NCI-H2196 treated with DMSO at 0.1 percent for 48 hours (cell line): ENCODE data around the gene VSTM1.
"Not testable (repeated sequence)": the region's sequence is repeated elsewhere in the genome, so short reads cannot be mapped to it uniquely, and the experiment has no call there.

ENCODE experiments used
- DNase-seq: peaks from one replicate; lab custom pipeline; 2025; ENCODE audit not compliant: unreplicated experiment; lab: John Stamatoyannopoulos, UW

The VSTM1 gene

DNA sequence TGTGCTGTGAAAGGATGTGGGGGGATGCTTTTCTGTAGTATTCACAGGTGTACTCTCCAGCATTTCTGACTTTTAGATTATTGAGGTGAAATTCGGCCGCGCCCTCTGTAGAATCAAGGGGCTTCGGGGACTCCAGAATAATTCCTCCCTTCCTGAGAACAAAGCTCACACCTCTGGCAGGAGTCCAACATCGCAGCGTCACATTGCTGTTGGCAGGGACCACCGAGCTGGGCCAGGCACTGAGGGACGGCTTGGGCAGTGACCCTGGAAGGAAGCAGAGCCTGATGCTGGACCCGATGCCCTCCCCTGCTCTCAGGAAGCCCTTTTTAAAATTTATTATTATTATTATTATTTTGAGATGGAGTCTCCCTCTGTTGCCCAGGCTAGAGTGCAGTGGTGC is 11.2 kb upstream of the VSTM1 start:
- DNase-seq, result no peak

DNA sequence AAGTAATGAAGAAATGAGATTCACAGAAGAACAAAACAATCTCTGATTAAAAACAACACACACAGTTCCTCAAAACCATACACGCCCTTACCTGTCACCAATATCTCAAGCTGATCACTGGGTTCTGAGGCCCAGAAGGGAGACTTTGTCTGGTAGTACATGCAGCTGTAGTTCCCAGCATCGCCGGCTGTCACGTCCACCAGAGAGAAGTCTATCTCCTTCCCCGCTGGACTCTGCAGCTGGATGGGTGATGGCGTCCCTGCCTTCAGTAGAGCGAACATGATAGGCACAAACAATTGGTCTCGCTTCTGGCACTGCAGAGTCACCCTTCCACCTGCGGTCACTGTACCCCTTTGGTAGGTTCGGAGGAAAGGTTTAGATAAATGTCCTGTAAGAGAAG is 10.1 kb upstream of the VSTM1 start:
- no peak for DNase-seq

DNA sequence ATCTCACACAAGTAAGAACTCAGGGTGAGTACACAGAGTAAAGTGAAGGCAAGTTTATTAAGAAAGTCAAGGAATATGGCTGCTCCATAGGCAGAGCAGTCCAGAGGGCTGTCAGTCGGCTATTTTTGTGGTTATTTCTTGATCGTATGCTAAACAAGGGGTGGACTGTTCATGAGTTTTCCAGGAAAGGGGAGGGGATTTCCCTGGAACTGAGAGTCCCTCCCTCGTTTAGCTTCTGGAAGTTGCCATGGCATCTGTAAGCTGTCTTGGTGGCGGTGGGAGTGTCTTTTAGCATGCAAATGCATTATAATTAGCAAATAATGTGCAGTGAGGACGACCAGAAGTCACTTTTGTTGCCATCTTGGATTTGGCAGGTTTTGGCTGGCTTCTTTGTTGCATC is 5.8 kb upstream of the VSTM1 start:
- DNase-seq, result no peak

DNA sequence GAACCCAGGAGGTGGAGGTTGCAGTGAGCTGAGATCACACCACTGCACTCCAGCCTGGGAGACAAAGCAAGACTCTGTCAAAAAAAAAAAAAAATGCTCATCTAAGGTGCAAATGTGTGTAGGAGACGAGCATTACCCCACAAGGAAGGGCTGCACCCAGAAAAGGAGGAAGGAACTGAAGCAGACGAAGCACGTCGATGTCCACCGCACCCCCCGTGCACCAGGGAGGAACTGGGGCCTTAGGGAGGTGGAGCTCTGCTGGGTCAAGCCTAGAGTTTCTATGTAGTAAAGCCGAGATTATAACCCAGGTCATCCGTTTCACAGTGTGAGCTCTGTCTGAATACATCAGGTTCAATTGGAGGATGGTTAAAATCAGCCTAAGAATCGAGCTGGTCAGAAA is 1.1 kb downstream of the VSTM1 start:
- no peak for DNase-seq

DNA sequence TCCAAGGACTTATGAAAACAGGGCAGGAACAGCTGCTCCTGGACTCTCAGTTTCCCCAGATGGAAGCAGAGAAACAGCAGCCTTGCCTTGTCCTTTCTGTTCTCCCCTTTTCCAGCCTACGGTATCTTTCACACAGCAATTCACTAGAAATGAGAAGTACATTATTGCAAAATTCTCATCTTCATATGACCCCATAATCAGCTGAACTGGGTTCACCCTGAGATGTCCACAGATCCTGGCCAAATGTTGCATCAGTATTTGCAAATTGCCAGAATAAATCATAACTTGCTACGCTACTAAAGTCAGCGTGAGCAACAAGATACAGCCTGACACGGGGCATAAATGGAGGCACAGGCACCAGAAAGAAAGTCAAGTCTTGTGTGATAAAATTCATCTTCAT is 16.1 kb downstream of the VSTM1 start:
- no peak for DNase-seq

DNA sequence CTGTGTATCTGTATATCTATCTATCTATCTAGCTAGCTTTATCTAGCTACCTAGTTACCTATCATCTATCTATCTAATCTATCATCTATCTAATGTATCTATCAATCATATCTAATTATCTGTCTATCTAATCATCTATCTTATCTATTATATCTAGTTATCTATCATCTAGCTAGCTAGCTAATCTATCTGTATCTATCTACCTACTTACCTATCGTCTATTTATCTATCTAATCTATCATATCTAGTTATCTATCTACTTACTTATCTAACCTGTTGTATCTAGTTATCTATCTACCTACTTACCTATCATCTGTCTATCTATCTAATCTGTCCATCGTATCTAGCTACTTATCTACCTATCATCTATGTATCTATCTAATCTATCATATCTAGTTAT is 17.9 kb downstream of the VSTM1 start:
- no peak for DNase-seq

DNA sequence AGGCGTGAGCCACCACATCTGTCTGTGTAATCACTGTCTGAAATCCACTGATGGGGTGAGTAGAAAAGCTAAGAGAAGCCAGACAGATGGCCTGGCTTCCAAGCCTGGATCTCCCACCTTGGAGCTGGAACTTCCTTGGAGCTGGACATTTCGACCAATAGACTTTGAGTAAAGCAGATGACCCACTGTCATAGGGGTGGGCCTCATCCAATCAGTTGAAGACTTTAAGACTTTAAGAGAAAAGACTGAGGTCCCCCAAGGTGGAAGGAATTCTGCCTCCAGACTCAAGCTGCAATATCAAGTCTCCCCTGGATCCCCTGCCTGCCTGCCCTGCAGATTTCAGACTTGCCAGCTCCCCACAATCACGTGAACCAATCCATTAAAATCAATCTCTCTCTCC is 20.7 kb downstream of the VSTM1 start:
- DNase-seq, result no peak

DNA sequence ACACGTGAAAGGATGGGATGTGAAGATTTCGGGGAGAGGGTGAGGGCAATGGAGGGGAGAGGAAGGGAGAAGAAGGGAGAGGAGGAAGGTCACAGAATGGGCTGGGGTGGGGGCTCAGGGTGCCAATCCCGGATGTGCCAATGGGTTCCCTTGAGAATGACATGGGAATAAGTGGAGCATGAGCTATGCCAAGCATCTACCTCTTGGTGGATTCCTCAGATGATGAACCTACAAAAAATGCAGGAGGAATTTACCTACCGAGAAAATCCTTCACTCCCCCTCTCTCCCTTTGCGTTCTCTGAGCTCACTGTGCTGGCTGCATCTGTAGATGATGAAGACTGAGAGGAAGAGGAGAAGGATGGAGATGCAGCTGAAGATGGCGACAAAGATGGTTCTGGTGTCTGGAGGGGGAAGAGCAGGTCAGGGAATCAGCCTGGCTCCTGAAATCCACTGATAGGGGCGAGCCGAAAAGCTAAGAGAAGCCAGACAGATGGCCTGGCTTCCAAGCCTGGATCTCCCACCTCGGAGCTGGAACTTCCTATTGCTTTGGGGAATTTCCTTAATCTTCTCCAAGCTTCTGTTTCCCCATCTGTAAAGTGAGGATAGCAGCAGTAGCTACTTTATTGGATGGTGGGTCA is 21.6 kb downstream of the VSTM1 start:
- DNase-seq, result no peak

DNA sequence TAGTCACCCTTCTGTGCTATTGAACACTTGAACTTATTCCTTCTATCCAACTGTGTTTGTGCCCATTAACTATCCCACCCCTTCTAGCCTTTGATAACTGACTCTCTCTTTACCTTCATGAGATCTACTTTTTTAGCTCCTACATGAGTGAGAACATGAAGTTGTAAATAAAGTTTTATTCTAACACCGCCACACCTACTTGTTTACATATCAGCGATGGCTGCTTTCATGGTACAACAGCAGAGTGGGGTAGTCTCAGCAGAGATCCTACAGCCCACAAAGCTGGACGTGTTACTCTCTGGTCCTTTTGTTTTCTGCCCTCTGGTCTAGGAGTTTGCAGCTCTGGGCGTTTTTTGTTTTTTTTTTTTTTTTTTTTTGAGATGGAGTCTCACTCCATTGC is 23.7 kb downstream of the VSTM1 start:
- no peak for DNase-seq

DNA sequence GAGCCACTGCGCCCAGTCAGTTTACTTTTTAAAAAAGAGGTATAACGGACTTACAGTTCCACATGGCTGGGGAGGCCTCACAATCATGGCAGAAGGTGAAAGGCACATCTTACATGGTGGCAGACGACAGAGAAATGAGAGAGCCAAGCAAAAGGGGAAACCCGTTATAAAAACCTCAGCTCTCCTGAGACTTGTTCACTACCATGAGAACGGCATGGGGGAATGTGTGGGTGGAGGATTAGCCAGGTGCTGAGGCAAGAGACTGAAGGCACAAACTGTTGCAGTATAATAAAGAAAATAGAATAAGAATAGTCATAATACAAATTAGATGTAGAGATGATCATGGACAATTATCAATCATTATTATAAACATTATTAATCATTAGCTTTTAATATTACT is 27.2 kb downstream of the VSTM1 start:
- DNase-seq, result not testable (repeated sequence)

DNA sequence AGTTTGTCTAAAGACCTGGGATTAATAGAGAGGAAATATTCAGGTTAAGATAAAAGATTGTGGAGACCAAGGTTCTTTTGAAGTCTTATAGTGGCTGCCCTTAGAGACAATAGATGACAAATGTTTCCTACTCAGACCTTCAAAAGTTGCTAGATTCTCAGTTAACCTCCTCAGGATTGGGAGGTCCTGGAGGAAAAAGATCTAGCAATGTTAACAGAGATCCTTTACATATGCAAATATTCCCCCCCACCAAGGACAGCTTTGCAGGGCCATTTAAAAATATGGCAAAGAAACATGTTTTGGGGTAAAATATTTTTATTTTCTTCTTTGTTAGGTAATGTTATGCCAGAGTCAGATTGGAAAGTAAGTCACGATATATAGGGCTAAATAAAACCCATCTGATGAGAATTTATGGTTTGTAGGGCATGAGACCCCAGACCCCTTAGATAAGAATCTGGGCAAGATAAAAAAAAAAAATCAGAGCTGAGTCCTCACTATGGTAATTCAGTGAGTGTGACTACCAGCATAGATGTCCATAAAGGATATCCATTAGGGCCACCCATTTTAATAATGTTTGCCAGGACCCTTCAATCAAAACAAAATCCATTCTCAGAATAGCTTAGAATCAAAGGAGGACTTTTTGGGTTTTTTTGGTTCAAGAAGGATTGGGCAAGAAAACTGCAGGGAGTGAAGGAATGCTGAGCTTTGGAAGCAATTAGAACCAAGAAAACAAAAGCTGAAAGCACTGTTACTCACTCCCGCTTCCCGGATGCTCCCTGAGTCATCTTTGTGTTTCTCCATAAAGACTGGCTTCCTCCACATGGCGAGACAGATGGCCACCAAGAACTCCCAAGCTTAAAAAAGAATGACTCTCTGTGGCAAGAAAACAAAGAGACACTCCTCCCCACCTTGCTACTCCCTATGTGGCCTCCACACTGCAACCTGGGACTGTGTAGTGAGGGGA is 28.2 kb downstream of the VSTM1 start:
- no peak for DNase-seq

DNA sequence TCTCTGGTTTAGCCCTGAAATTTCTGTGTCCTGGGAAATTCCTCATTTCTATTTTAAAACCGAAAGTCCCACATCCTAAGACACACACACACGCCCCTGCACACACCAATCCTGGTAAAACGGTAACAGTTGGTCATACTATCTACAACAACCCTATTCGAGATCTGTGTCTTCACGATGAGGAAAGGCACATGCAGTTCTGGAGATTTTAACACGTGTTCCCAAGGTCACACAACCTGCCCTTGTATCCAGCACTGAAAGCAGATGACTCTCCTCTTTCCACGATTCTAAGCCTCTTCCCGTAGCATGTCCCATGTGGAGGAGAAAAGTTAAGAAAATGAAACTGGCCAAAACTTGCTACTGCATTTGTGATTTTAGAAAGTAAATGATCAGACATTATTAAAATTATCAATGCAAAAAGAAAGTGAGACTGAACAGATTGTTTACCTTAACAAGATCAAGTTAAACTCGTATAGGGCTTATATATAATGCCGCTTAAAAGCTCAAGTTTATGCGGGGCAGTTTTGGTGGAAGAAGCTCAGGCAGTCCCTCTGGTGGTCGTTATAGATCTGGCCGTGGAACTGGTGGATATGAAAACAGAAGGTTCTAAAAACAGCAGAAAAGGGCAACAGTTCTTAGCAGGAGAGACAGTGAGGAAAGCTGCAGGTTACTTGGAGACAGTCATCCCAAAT is 32.7 kb downstream of the VSTM1 start:
- no peak for DNase-seq

DNA sequence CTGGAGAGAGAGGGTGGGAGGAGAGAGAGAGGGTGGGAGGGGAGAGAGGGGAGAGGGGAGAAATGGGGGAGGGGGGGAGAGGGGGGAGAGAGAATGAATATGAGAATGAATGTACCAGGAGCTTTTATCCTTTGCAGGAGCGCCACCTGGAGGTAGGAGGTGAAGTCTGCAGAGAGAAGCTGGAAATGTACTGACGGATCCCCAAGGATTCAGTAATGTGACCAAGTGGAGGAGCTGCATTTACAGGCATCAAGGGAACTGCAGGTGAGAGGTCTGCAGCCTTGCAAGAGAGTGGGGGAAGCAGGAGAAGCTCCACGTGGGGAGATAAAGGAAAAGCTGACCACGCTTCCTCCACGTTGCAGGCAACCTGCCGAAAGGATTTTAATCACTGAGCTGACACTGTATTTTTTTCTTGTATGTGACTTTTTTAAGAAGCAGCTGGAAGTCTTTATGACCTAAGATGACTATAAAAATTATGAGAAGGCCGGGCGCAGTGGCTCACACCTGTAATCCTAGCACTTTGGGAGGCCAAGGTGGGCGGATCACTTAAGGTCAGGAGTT is 33.7 kb downstream of the VSTM1 start:
- DNase-seq, result no peak

DNA sequence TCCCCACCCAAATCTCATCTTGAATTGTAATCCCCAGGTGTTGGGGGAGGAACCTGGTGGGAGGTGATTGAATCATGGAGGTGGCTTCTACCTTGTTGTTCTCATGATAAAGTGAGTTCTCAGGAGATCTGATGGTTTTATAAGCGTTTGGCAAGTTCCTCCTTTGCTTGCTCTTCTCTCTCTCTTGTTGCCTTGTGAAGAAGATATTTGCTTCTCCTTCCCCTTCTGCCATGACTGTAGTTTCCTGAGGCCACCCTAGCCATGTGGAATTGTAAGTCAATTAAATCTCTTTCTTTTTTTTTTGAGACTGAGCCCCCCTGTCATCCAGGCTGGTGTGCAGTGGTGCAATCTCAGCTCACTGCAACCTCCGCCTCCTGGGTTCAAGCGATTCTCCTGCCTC is 34.4 kb downstream of the VSTM1 start:
- no peak for DNase-seq

DNA sequence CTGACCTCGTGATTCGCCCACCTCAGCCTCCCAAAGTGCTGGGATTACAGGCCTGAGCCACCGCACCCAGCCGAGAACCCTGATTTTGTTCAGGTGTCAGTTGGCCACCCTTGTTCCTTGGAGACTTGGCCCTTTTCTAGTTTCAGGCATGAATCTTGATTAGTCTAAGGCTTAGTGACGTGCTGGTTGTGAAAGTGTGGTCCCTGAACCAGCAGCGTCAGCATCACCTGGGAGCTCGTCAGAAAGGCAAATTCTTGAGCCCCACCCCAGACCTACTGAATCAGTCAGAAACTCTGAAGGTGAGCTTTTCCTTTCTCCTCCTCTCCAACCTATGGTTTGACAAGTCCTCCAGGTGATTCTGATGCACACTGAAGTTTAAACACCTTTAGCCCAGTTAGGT is 37.0 kb downstream of the VSTM1 start:
- no peak for DNase-seq

DNA sequence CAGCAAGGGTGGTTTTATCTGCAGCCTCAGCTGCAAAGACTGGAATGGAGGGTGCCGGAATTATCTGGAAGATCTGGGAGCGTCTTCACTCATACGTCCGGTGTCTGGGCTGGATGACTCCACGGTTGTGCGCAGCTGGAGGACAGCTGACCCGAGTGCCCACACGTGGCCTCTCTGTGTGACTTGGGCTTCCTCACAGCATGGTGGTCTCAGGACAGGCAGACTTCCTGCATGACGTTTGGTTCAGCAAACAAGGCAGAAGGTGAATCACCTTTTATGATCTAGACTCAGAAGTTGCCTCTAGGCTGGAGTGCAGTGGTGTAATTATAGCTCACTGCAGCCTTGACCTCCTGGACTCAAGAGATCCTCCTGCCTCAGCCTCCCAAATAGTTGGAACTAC is 39.0 kb downstream of the VSTM1 start:
- DNase-seq, result no peak

DNA sequence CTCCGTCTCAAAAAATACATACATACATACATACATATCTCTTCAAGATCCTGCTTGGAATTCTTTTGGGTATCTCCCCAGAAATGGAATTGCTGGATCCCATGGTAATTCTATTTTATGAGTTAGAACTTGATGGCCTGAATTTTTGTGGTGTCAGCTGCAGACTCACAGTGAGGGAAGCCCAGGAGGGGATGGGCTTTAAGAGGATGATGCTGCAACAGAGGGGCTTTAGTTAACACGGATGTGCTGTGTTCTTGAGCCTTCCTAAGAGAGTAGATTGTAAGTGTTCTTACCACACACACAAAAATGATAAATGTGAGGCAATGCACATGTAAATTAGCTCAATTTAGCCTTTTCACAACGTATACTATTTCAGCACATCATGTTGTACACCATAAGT is 40.5 kb downstream of the VSTM1 start:
- no peak for DNase-seq

DNA sequence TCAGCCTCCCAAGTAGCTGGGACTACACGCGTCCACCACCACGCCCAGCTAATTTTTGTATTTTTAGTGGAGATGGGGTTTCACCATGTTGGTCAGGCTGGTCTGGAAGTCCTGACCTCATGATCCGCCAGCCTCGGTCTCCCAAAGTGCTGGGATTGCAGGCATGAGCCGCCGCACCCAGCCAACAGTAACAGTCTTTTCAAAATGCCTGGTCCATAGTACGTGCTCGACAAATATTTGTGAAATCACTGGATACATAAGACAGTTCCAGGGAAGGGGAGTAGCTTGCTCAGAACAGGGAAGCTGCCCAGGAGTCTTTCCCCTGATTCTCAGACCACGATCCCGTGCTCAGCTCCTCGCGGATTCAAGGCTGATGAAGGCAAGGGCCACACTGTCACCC is 41.8 kb downstream of the VSTM1 start:
- no peak for DNase-seq

DNA sequence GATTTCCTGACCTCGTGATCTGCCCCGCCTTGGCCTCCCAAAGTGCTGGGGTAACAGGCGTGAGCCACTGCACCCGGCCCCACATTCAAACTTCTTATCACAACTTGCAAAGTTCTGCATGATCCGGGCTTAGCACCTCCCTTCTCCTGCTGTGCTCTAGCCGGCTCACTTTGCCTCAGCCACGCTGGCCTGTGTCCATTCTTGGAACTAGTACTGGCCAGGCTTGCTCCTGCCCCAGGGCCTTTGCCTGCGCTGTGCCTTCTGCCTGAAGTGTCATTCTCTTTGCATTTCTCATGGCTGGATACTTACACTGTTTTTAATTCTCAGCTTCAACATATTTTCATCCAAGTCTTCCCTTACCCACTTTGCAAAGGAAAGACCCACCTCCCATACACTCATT is 42.3 kb downstream of the VSTM1 start:
- DNase-seq, result no peak

DNA sequence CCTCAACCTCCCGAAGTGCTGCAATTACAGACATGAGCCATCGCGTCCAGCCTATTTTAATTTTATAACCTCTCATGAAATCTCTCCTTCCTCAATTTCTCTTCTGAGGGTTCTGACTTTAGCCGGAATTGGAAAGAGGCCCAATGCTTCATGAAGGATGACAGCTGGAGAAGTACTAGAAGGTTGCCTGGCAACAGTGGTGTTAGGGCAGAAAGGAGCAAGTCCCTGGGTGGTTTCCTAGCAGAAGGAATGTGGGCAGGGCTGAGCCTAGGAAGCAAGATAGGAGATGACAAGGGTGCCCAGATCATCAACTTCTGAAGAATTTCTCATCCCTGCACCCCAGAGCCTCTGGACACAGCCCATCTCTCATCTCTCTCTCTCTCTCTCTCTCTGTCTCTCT is 46.4 kb downstream of the VSTM1 start:
- no peak for DNase-seq

DNA sequence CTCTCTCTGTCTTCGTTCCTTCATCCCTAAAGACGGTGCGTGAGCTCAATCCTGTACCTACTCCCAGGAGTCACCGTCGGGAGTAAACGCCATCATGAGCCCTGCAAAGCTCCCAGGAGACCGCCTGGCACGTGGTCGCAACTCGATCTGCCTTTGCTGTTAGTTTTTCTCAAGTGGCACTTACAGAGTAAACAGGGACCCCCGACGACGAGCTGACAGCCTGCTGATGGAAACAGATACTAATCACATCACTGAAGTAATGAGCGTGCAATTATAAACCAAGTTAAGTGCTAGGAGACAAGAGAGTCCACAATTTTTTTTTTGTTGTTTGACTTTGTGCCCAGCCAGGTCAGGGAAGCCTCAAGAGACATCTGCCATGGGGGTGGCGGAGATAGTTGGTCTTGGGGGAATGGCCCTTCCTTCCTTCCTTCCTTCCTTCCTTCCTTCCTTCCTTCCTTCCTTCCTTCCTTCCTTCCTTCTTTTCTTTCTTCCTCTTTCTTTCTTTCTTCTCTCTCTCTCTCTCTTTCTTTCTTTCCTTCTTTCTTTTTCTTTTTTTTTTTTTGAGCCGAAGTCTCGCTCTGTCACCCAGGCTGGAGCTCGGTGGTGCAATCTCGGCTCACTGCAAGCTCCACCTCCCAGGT is 48.7 kb downstream of the VSTM1 start:
- DNase-seq, result no peak
